Hepatocyte (in vitro differentiated cells): ENCODE measurements around the gene KRT38. TPM values are rescaled to one million over a fixed set of nuclear protein-coding genes. Genes with fewer than 3 reads are reported as not detected.
A peak's percentile ranks its signal among the peaks of the same experiment; 100 is the strongest.
"Not testable (repeated sequence)": the region's sequence is repeated elsewhere in the genome, so short reads cannot be mapped to it uniquely, and the experiment has no call there.

Experiments
- DNase-seq: peaks from one replicate; pipeline ENCODE4 v3.0.0-alpha.2; 2016; ENCODE audit warnings: low spot score
- H2AFZ ChIP-seq: fragments of 200-600 bp; sonication (generic); 2 replicates; pipeline ENCODE4 v1.6.0; 2016; ENCODE audit warnings: antibody characterized with exemption, mild to moderate bottlenecking
- H3K27ac ChIP-seq: fragments of 200-600 bp; sonication (generic); 2 replicates; pipeline ENCODE4 v1.5.1; 2016; ENCODE audit warnings: mild to moderate bottlenecking
- H3K27me3 ChIP-seq: fragments of 200-600 bp; sonication (generic); 2 replicates; pipeline ENCODE4 v1.6.1; 2016
- H3K36me3 ChIP-seq: fragments of 200-600 bp; sonication (generic); replicated peaks from 2 replicates; pipeline ENCODE4 v1.5.1; 2016; ENCODE audit warnings: low read depth; ENCODE audit not compliant: insufficient read depth
- H3K4me1 ChIP-seq: fragments of 200-600 bp; sonication (generic); 2 replicates; pipeline ENCODE4 v1.5.1; 2016; ENCODE audit warnings: mild to moderate bottlenecking, moderate library complexity; ENCODE audit not compliant: insufficient read depth
- H3K4me2 ChIP-seq: fragments of 200-600 bp; sonication (generic); 2 replicates; pipeline ENCODE4 v1.6.0; 2016
- H3K4me3 ChIP-seq: fragments of 200-600 bp; sonication (generic); 2 replicates; pipeline ENCODE4 v1.5.1; 2016; ENCODE audit warnings: mild to moderate bottlenecking
- H3K79me2 ChIP-seq: fragments of 200-600 bp; sonication (generic); 2 replicates; pipeline ENCODE4 v1.6.0; 2017; ENCODE audit warnings: mild to moderate bottlenecking
- H3K9me2 ChIP-seq: fragments of 200-600 bp; sonication (generic); replicated peaks from 2 replicates; pipeline ENCODE4 v1.6.0; 2017; ENCODE audit warnings: mild to moderate bottlenecking; ENCODE audit not compliant: insufficient read depth
- H3K9me3 ChIP-seq: fragments of 200-600 bp; sonication (generic); 2 replicates; pipeline ENCODE4 v1.5.1; 2016; ENCODE audit warnings: low read depth, mild to moderate bottlenecking
- H4K20me1 ChIP-seq: fragments of 200-600 bp; sonication (generic); 2 replicates; pipeline ENCODE4 v1.6.0; 2016; ENCODE audit warnings: mild to moderate bottlenecking; ENCODE audit not compliant: insufficient read depth, poor library complexity, severe bottlenecking
- EZH2 ChIP-seq: fragments of 200-600 bp; sonication (generic); IDR thresholded peaks from 2 replicates; pipeline ENCODE4 v1.6.1; 2016; ENCODE audit warnings: antibody characterized with exemption, mild to moderate bottlenecking, borderline replicate concordance
- EZH2phosphoT487 ChIP-seq: fragments of 200-600 bp; sonication (generic); IDR thresholded peaks from one replicate; pipeline ENCODE4 v1.6.1; 2018; ENCODE audit warnings: antibody characterized with exemption, mild to moderate bottlenecking, low read depth, moderate library complexity; ENCODE audit not compliant: unreplicated experiment, severe bottlenecking
- WGBS: methylation state at CpG from one replicate; pipeline ENCODE4 v1.1.6; 2016; ENCODE audit warnings: low lambda C conversion rate; ENCODE audit errors: missing lambda C conversion rate; 5-methylcytosine and 5-hydroxymethylcytosine counted together
- polyA plus RNA-seq: library from polyadenylated mRNA; unstranded; fragments of >200 nt; fragmentation: Nextera tagmentation; extraction: Ambion mirVana; gene quantifications from 2 replicates; pipeline ENCODE4 v1.2.1, GENCODE V29; 2016
- total RNA-seq: library from RNA; depleted of rRNA; stranded (reverse); fragments of >200 nt; gene quantifications from 2 replicates; pipeline ENCODE4 v1.2.3, GENCODE V29; 2014
- TF ChIP-seq, protein P1 (sequence below): fragments of 200-600 bp; sonication (generic); IDR thresholded peaks from 2 replicates; pipeline ENCODE4 v1.5.1; 2016; ENCODE audit warnings: antibody characterized with exemption, mild to moderate bottlenecking; ENCODE audit not compliant: poor library complexity

The KRT38 gene
- total and polyA plus RNA-seq, 2 experiments from 2014 or later = not detected

GRCh38 chr17:41428591-41429291 lies 12.0 kb downstream of the KRT38 start:
- Histone ChIP-seq H2AFZ (no peak overlapping the region), H3K27me3 (no peaks in the 10 kb centered on the region), H3K79me2 (no peaks in the 10 kb centered on the region), H3K4me3 (no peak overlapping the region), H3K9me2 (no peaks in the 10 kb centered on the region), H3K27ac (no peak overlapping the region), H3K4me2 (no peak overlapping the region), H3K9me3 (no peaks in the 10 kb centered on the region), H3K36me3 (no peaks in the 10 kb centered on the region), H3K4me1 (no peaks in the 10 kb centered on the region), H4K20me1 (no peaks in the 10 kb centered on the region)
- WGBS = 66% methylated on average over 4 of the region's 4 CpGs
- TF ChIP-seq, protein P1, sequence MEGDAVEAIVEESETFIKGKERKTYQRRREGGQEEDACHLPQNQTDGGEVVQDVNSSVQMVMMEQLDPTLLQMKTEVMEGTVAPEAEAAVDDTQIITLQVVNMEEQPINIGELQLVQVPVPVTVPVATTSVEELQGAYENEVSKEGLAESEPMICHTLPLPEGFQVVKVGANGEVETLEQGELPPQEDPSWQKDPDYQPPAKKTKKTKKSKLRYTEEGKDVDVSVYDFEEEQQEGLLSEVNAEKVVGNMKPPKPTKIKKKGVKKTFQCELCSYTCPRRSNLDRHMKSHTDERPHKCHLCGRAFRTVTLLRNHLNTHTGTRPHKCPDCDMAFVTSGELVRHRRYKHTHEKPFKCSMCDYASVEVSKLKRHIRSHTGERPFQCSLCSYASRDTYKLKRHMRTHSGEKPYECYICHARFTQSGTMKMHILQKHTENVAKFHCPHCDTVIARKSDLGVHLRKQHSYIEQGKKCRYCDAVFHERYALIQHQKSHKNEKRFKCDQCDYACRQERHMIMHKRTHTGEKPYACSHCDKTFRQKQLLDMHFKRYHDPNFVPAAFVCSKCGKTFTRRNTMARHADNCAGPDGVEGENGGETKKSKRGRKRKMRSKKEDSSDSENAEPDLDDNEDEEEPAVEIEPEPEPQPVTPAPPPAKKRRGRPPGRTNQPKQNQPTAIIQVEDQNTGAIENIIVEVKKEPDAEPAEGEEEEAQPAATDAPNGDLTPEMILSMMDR = no peak
- TF ChIP-seq EZH2phosphoT487 (no peak), EZH2 (no peak)
- DNase-seq = no peak

DNA sequence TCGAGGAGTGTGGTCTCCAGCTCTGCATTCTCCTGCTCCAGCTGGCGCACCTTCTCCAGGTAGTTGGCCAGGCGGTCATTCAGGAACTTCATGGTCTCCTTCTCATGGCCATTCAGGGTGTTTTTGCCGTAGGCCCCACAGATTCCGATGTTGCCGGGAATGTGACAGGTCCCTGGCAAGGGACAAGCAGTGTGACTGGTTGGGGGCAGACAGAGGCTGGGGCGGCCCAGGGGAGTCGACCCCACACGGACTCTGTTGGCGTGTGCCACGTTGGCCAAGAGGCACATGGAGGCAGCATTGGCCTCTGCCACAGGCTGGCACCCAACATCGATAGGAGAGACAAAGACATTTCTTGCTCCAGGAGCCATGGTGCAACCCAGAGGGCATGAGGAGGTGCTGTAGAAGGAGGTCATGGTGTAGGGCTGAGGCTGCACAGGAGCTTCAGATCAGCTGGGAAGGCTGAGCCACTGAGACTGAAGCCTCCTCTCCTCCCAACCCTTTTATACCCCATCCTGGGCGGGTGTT lies 16.6 kb downstream of the KRT38 start, which contains the start of gene KRT37:
KRT37 (minus strand) TSS at position 475 of the 525 bp plus-strand sequence; CDS start at position 413, 62 bp downstream.
- no peaks in the 10 kb centered on the region for H3K9me3 ChIP-seq
- H3K4me2 ChIP-seq = no peak within 1 kb of the TSS
- DNase-seq = no peak
- no peak within 1 kb of the TSS for H3K27ac ChIP-seq
- H3K9me2 ChIP-seq = no peaks in the 10 kb centered on the region
- TF ChIP-seq, protein P1 = no peak
- TF ChIP-seq EZH2 (no peak), EZH2phosphoT487 (no peak)
- H3K27me3 ChIP-seq = no peaks in the 10 kb centered on the region
- H3K36me3 ChIP-seq = no peaks in the 10 kb centered on the region
- H2AFZ ChIP-seq = no peak within 1 kb of the TSS
- H3K4me1 ChIP-seq = peaks cover 6% of the 10 kb centered on the region
- no peaks in the 10 kb centered on the region for H3K79me2 ChIP-seq
- H3K4me3 ChIP-seq = no peak within 1 kb of the TSS
- 98% methylated on average over 13 of the region's 13 CpGs for WGBS
- H4K20me1 ChIP-seq = no peaks in the 10 kb centered on the region

GRCh38 chr17:41422586-41422985 lies 18.2 kb downstream of the KRT38 start:
- H3K9me2 ChIP-seq, H3K9me3 ChIP-seq, H3K4me2 ChIP-seq, H3K36me3 ChIP-seq, H3K4me3 ChIP-seq, H3K27ac ChIP-seq, H3K79me2 ChIP-seq, H3K27me3 ChIP-seq, H4K20me1 ChIP-seq, DNase-seq, H3K4me1 ChIP-seq, H2AFZ ChIP-seq: not testable (repeated sequence)
- WGBS = over 99% methylated on average over 11 of the region's 11 CpGs

- DNase-seq = no peak
- Histone ChIP-seq H3K27ac (peak overlapping the region; percentile 69), H3K9me2 (no peaks in the 10 kb centered on the region), H3K4me1 (peaks cover 16% of the 10 kb centered on the region), H3K4me2 (no peak overlapping the region), H3K9me3 (no peaks in the 10 kb centered on the region), H3K27me3 (no peaks in the 10 kb centered on the region), H2AFZ (no peak overlapping the region), H3K79me2 (no peaks in the 10 kb centered on the region), H3K36me3 (no peaks in the 10 kb centered on the region), H4K20me1 (no peaks in the 10 kb centered on the region), H3K4me3 (no peak overlapping the region)
- TF ChIP-seq EZH2 (no peak), EZH2phosphoT487 (no peak)
- TF ChIP-seq, protein P1 = no peak
- WGBS = 54% methylated on average over 4 of the region's 4 CpGs
Measured at GRCh38 chr17:41421617-41422016, 19.2 kb downstream of the KRT38 start.
